GM18873 (cell line): ENCODE results near the gene SNX5.
A peak's percentile ranks its signal among the peaks of the same experiment; 100 is the strongest.

Experiments
- ATAC-seq: cut with Tn5 transposase; IDR thresholded peaks from one replicate; pipeline ENCODE4 v1.9.1; 2021; ENCODE audit warnings: mild to moderate bottlenecking, moderate library complexity, moderate number of reproducible peaks; ENCODE audit not compliant: unreplicated experiment, low FRiP score

Gene SNX5

GRCh38 chr20:17925141-17925939 lies 43.3 kb downstream of the SNX5 start:
- ATAC-seq, result no peak

- no peak for ATAC-seq
These were observed 46.8 kb downstream of the SNX5 start for GRCh38 chr20:17921774-17922173.

- ATAC-seq, result no peak
These were observed 49.4 kb downstream of the SNX5 start for GRCh38 chr20:17919149-17919548.

- ATAC-seq, result no peak
These were observed 50.6 kb downstream of the SNX5 start for GRCh38 chr20:17917832-17918618.

- ATAC-seq, result no peak
These were observed 52.1 kb downstream of the SNX5 start for GRCh38 chr20:17916433-17916891.

- no peak for ATAC-seq
These were observed 53.6 kb downstream of the SNX5 start for GRCh38 chr20:17914957-17915356.

GRCh38 chr20:17912916-17913315 lies 55.7 kb downstream of the SNX5 start:
- ATAC-seq, result no peak

- ATAC-seq, result no peak
These were observed 56.7 kb downstream of the SNX5 start for GRCh38 chr20:17911927-17912326.

GRCh38 chr20:17910828-17911294 lies 57.7 kb downstream of the SNX5 start:
- no peak for ATAC-seq

GRCh38 chr20:17909869-17910321 lies 58.7 kb downstream of the SNX5 start:
- no peak for ATAC-seq

GRCh38 chr20:17905544-17905943 lies 63.0 kb downstream of the SNX5 start:
- no peak for ATAC-seq

GRCh38 chr20:17904027-17904426 lies 64.6 kb downstream of the SNX5 start:
- ATAC-seq, result peak; percentile 72

GRCh38 chr20:17902531-17903083 lies 66.0 kb downstream of the SNX5 start:
- ATAC-seq, result no peak

GRCh38 chr20:17901971-17902370 lies 66.6 kb downstream of the SNX5 start:
- no peak for ATAC-seq

GRCh38 chr20:17898548-17898994 lies 70.0 kb downstream of the SNX5 start:
- ATAC-seq, result no peak

GRCh38 chr20:17897566-17898307 lies 70.9 kb downstream of the SNX5 start:
- no peak for ATAC-seq

- no peak for ATAC-seq
These were observed 71.7 kb downstream of the SNX5 start for GRCh38 chr20:17896771-17897369.

GRCh38 chr20:17896193-17896723 lies 72.3 kb downstream of the SNX5 start:
- ATAC-seq, result no peak

- no peak for ATAC-seq
These were observed 72.9 kb downstream of the SNX5 start for GRCh38 chr20:17895641-17896171.
